Measurements from ENCODE around the gene ETNK2. TPM values are rescaled to one million over a fixed set of nuclear protein-coding genes. Genes with fewer than 3 reads are reported as not detected.

ETNK2 gene
- total and polyA plus RNA-seq, 2 of the 8 experiments (the other 6 are each of a cell fraction or from before 2014, with no cell fraction given): 20.1 to 26.7 TPM

DNA sequence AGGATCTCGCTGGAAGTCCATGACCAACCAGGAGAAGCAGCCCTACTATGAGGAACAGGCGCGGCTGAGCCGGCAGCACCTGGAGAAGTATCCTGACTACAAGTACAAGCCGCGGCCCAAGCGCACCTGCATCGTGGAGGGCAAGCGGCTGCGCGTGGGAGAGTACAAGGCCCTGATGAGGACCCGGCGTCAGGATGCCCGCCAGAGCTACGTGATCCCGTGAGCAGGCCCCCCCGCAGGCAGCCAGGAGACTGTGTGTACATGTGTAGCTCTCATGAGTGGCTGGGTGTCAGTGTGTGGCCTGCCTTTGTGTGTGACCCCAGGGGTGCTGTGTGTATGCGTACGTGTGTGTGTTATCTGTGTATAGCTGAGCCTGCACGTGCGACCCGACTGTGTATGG is 27.2 kb downstream of the ETNK2 start:
- no peak for FAIRE-seq
- Histone ChIP-seq H3K56ac (replicated peaks; ENCODE audit: insufficient read length, low read depth, low read length) (no peak overlapping the region), H3K27ac (ENCODE audit: low read depth, low read length) (no peak overlapping the region)

More for the DNA sequence above, 27.2 kb downstream of the ETNK2 start:
- TF ChIP-seq NANOG (IDR thresholded peaks at IDR 0.05; ENCODE audit: insufficient read depth, low read depth, low read length, poor library complexity, severe bottlenecking) (no peak), ZNF274 (IDR thresholded peaks at IDR 0.05; ENCODE audit: borderline replicate concordance, extremely low read depth, low read length) (no peak), KDM5A (IDR thresholded peaks at IDR 0.05; ENCODE audit: low read length) (no peak), MAX (IDR thresholded peaks at IDR 0.05) (no peak), CREB1 (IDR thresholded peaks at IDR 0.05) (no peak), TBP (IDR thresholded peaks at IDR 0.05; ENCODE audit: low read depth, low read length) (no peak), CHD1 (IDR thresholded peaks at IDR 0.05; ENCODE audit: low read depth, low read length) (no peak), GTF2F1 (IDR thresholded peaks at IDR 0.05; ENCODE audit: borderline replicate concordance, low read depth, low read length) (no peak)
- no peak overlapping the region for H3K4ac ChIP-seq (replicated peaks; ENCODE audit: insufficient read length, low read depth, low read length)
- no peaks in the 10 kb centered on the region for H3K9me3 ChIP-seq (ENCODE audit: insufficient read depth in 2 of 2, low read depth in 1 of 2, low read length in 1 of 2)
- no peak overlapping the region for H3K18ac ChIP-seq (ENCODE audit: extremely low read depth, low read length)
- H3K14ac ChIP-seq (ENCODE audit: insufficient read length): no peak overlapping the region
- H3K36me3 ChIP-seq (ENCODE audit: control insufficient read depth in 2 of 4, insufficient read depth in 4 of 4, low read length in 3 of 4): peaks cover 12 to 66% (median 49%) of the 10 kb centered on the region in 4 experiments
- peaks cover 4 to 21% (median 7%) of the 10 kb centered on the region in 4 experiments for H3K4me1 ChIP-seq (replicated peaks in 1 of 4; ENCODE audit: control insufficient read depth in 3 of 4, insufficient read depth in 4 of 4, low read length in 3 of 4)
- DNase-seq (ENCODE audit: low read depth in 1 of 2, low spot score in 2 of 2): no peak
- H4K5ac ChIP-seq (ENCODE audit: insufficient read length, low read depth, low read length): no peak overlapping the region
- H2BK15ac ChIP-seq (ENCODE audit: low read length): no peak overlapping the region
- no peak overlapping the region for H2AFZ ChIP-seq (ENCODE audit: low read length)
- peaks cover 7% of the 10 kb centered on the region; the same call in 1 of the 2 replicates for H3K79me1 ChIP-seq (ENCODE audit: low read depth, low read length)
- no peak overlapping the region for H3K4me3 ChIP-seq (ENCODE audit: extremely low read depth in 1 of 4, insufficient read depth in 2 of 4, low read depth in 3 of 4, low read length in 4 of 4)
- H3K23me2 ChIP-seq (ENCODE audit: low read depth, low read length): no peaks in the 10 kb centered on the region
- peaks cover 0 to 5% of the 10 kb centered on the region in 2 experiments; a peak in 1 of 4 replicates for H3K79me2 ChIP-seq (ENCODE audit: control insufficient read depth in 1 of 2, insufficient read depth in 2 of 2, low read length in 2 of 2)
- ChIA-PET POLR2A (ENCODE audit: partially characterized antibody) (interaction anchor here (1.2 to 13.3 kb wide), 5 partner anchors 8 to 257 kb away, joined by 3 to 174 read pairs (median 4); partner anchors contain the start of gene SNRPE), CTCF (ENCODE audit: partially characterized antibody) (interaction anchor here (0.6 to 11.3 kb wide), 18 partner anchors 10 to 262 kb away, joined by 3 to 261 read pairs (median 5); partner anchors contain the start of gene SOX13)
- no peak overlapping the region for H4K91ac ChIP-seq (replicated peaks; ENCODE audit: insufficient read length, low read length)
- no peak overlapping the region; the same call in 1 of the 2 replicates for H2BK5ac ChIP-seq (ENCODE audit: low read depth, low read length)
- no peak overlapping the region for H3K9ac ChIP-seq (replicated peaks in 1 of 4; ENCODE audit: extremely low read depth in 1 of 4, low read depth in 3 of 4, low read length in 3 of 4)
- 94% methylated on average over 22 of the region's 22 CpGs; no CpG with 5 or more reads in 1 of the 2 experiments for WGBS, 2 experiments (ENCODE audit: extremely low coverage in 1 of 2, insufficient coverage in 1 of 2, insufficient read length in 1 of 2, insufficient replicate concordance in 2 of 2, low coverage in 1 of 2, low lambda C conversion rate in 2 of 2, missing lambda C conversion rate in 1 of 2)
- no peak overlapping the region for H3K23ac ChIP-seq (ENCODE audit: insufficient read length)
- no peak overlapping the region for H4K8ac ChIP-seq (ENCODE audit: extremely low read depth, insufficient read depth, low read length)
- H2AK5ac ChIP-seq (ENCODE audit: low read depth, low read length): no peak overlapping the region
- peaks cover 8 to 24% of the 10 kb centered on the region in 2 experiments for H4K20me1 ChIP-seq (replicated peaks in 1 of 2; ENCODE audit: control insufficient read depth in 1 of 2, insufficient read depth in 2 of 2, low read length in 2 of 2)
- H3K27me3 ChIP-seq (replicated peaks in 1 of 4; ENCODE audit: control insufficient read depth in 3 of 4, extremely low read depth in 1 of 4, insufficient read depth in 3 of 4, low read length in 3 of 4): no peaks in the 10 kb centered on the region
- H2BK12ac ChIP-seq (ENCODE audit: low read depth, low read length): no peak overlapping the region
- H2BK120ac ChIP-seq (replicated peaks; ENCODE audit: low read depth, low read length): no peak overlapping the region
- no peak overlapping the region for H3K4me2 ChIP-seq (ENCODE audit: insufficient read depth in 1 of 2, low read depth in 2 of 2, low read length in 2 of 2)
- H2BK20ac ChIP-seq (ENCODE audit: low read length): no peak overlapping the region
